ENCODE results near the gene SPATA19. TPM values are rescaled to one million over a fixed set of nuclear protein-coding genes. Genes with fewer than 3 reads are reported as not detected.

The SPATA19 gene
- total and polyA plus RNA-seq, 2 of the 4 experiments (the other 2 are of a cell fraction) = not detected

GRCh38 chr11:133796043-133796795, 49.1 kb downstream of the SPATA19 start:
- Histone ChIP-seq H2BK15ac (ENCODE audit: low read depth, low read length) (no peak overlapping the region), H4K91ac (ENCODE audit: insufficient read depth, low read depth, low read length) (no peak overlapping the region), H3K4ac (ENCODE audit: low read depth, low read length) (no peak overlapping the region), H3K27ac (ENCODE audit: insufficient read depth, low read length) (no peak overlapping the region), H3K9me1 (ENCODE audit: insufficient read depth, low read length) (no peaks in the 10 kb centered on the region), H4K8ac (ENCODE audit: low read depth in 2 of 2, low read length in 2 of 2) (no peak overlapping the region), H3K23ac (ENCODE audit: low read depth, low read length) (no peak overlapping the region), H3K36me3 (ENCODE audit: control insufficient read depth, insufficient read depth, low read length) (no peaks in the 10 kb centered on the region), H3K9me3 (ENCODE audit: control insufficient read depth, insufficient read depth, low read length) (peaks cover 44% of the 10 kb centered on the region), H3K14ac (replicated peaks; ENCODE audit: low read depth, low read length) (no peak overlapping the region), H3K79me1 (ENCODE audit: low read depth in 1 of 2, low read length in 2 of 2) (no peaks in the 10 kb centered on the region), H2BK120ac (ENCODE audit: low read depth, low read length) (no peak overlapping the region), H4K20me1 (ENCODE audit: insufficient read depth, low read length) (no peaks in the 10 kb centered on the region), H2BK20ac (ENCODE audit: low read depth, low read length) (no peak overlapping the region), H3K9ac (ENCODE audit: low read depth, low read length) (no peak overlapping the region), H3K4me1 (ENCODE audit: control insufficient read depth, insufficient read depth, low read length) (no peaks in the 10 kb centered on the region), H3K56ac (ENCODE audit: extremely low read depth, insufficient read depth, low read length) (no peak overlapping the region), H2AK9ac (replicated peaks; ENCODE audit: low read depth, low read length, poor library complexity) (no peak overlapping the region), H2BK5ac (ENCODE audit: low read depth, low read length, poor library complexity, severe bottlenecking) (no peak overlapping the region), H4K5ac (ENCODE audit: low read depth, low read length) (no peak overlapping the region), H3K27me3 (ENCODE audit: control insufficient read depth, insufficient read depth, low read length) (no peaks in the 10 kb centered on the region), H2AFZ (replicated peaks; ENCODE audit: low read length, poor library complexity) (no peak overlapping the region), H3K4me2 (ENCODE audit: low read depth, low read length) (no peak overlapping the region), H2AK5ac (ENCODE audit: low read depth, low read length) (no peak overlapping the region), H3K18ac (ENCODE audit: low read depth, low read length) (no peak overlapping the region), H3K4me3 (ENCODE audit: insufficient read depth, low read depth, low read length) (no peak overlapping the region)
- ChIA-PET POLR2A (ENCODE audit: unreplicated experiment) (no interaction called here), CTCF (no interaction called here)
- in situ Hi-C loops (cut with MboI; ENCODE audit: low sequenced_read_pairs) = no loop called here
- no TSS peak for BruUV-seq (replicated peaks)
- ATAC-seq (ENCODE audit: low read depth) (no peak), DNase-seq (no peak)
- 61% methylated on average over 8 of the region's 10 CpGs; no CpG with 5 or more reads in 1 of the 2 experiments for WGBS, 2 experiments (ENCODE audit: extremely low coverage in 2 of 2, insufficient read length in 1 of 2)
- TF ChIP-seq MAFK (IDR thresholded peaks at IDR 0.05; ENCODE audit: low read depth, low read length) (peak; percentile 43), RCOR1 (IDR thresholded peaks at IDR 0.05; ENCODE audit: insufficient replicate concordance, low read length) (no peak)
- intact Hi-C loops (cut with micrococcal nuclease) = no loop called here
- dilution Hi-C loops (cut with HindIII; ENCODE audit: low sequenced_read_pairs, unreplicated experiment) = no loop called here
